PC-9 (cell line): ENCODE results near the gene STK16. TPM values are rescaled to one million over a fixed set of nuclear protein-coding genes. Genes with fewer than 3 reads are reported as not detected.

Source experiments
- BruUV-seq: library from RNA; stranded (reverse); fragments of 400-500 nt; replicated peaks from 2 replicates; lab custom pipeline; 2021; lab: Mats Ljungman, UMichigan
- CTCF ChIA-PET: fragments of 300-600 bp; sonication (Branson Sonifier 250); formaldehyde crosslinking; loops from one replicate; lab custom pipeline; 2022; ENCODE audit warnings: antibody characterized with exemption; lab: Charles Lee
- POLR2A ChIA-PET: fragments of 300-600 bp; sonication (Branson Sonifier 250); formaldehyde crosslinking; loops from one replicate; lab custom pipeline; 2022; ENCODE audit warnings: antibody characterized with exemption; ENCODE audit not compliant: unreplicated experiment; lab: Charles Lee
- DNase-seq, 2 experiments: peaks; one replicate each; pipeline versions ENCODE4 v3.0.0 to v3.0.0-alpha.2; 2015 to 2022; ENCODE audit warnings: mixed read lengths in 1 of 2
- H2AFZ ChIP-seq: fragments of 200-600 bp; sonication (generic); 2 replicates; pipeline ENCODE4 v1.8.1; 2017; ENCODE audit warnings: antibody characterized with exemption
- H3F3A ChIP-seq: fragments of 200-600 bp; sonication (generic); 2 replicates; pipeline ENCODE4 v1.8.1; 2017; ENCODE audit warnings: antibody characterized with exemption, mild to moderate bottlenecking, low read depth; ENCODE audit not compliant: insufficient read depth
- H3K27ac ChIP-seq: fragments of 200-600 bp; sonication (generic); 2 replicates; pipeline ENCODE4 v1.6.1; 2016; ENCODE audit warnings: mixed run types
- H3K27me3 ChIP-seq: fragments of 200-600 bp; sonication (generic); 2 replicates; pipeline ENCODE4 v1.6.1; 2016; ENCODE audit warnings: low read depth, mixed run types; ENCODE audit not compliant: insufficient read depth
- H3K36me3 ChIP-seq: fragments of 200-600 bp; sonication (generic); 2 replicates; pipeline ENCODE4 v1.6.1; 2016; ENCODE audit warnings: low read depth, mixed run types
- H3K4me1 ChIP-seq: fragments of 200-600 bp; sonication (generic); replicated peaks from 2 replicates; pipeline ENCODE4 v1.6.1; 2016; ENCODE audit warnings: mixed run types; ENCODE audit not compliant: insufficient read depth
- H3K4me2 ChIP-seq: fragments of 200-600 bp; sonication (generic); 2 replicates; pipeline ENCODE4 v1.6.1; 2017; ENCODE audit warnings: mixed run types
- H3K4me3 ChIP-seq: fragments of 200-600 bp; sonication (generic); 2 replicates; pipeline ENCODE4 v1.6.1; 2016; ENCODE audit warnings: mixed run types
- H3K79me2 ChIP-seq: fragments of 200-600 bp; sonication (generic); 2 replicates; pipeline ENCODE4 v1.6.1; 2017; ENCODE audit warnings: low read depth, mixed run types
- H3K9me2 ChIP-seq: fragments of 200-600 bp; sonication (generic); 2 replicates; pipeline ENCODE4 v1.8.1; 2017; ENCODE audit warnings: mild to moderate bottlenecking; ENCODE audit not compliant: insufficient read depth
- H3K9me3 ChIP-seq: fragments of 200-600 bp; sonication (generic); 2 replicates; pipeline ENCODE4 v1.8.1; 2016; ENCODE audit warnings: low read depth; ENCODE audit not compliant: insufficient read depth
- H4K20me1 ChIP-seq: fragments of 200-600 bp; sonication (generic); 2 replicates; pipeline ENCODE4 v1.8.1; 2017; ENCODE audit not compliant: insufficient read depth
- CTCF ChIP-seq: fragments of 200-600 bp; sonication (generic); conservative IDR thresholded peaks from 2 replicates; pipeline ENCODE4 v1.6.1; 2017; ENCODE audit warnings: mixed run types, antibody characterized with exemption, mild to moderate bottlenecking, moderate library complexity
- EZH2 ChIP-seq: fragments of 200-600 bp; sonication (generic); IDR thresholded peaks from 2 replicates; pipeline ENCODE4 v1.8.0; 2017; ENCODE audit warnings: antibody characterized with exemption, low read depth
- intact Hi-C: fragments of 100-400 bp; cut with micrococcal nuclease; formaldehyde crosslinking; loops from one replicate; pipeline ENCODE4 v1.10.0; 2022; ENCODE audit not compliant: unreplicated experiment
- total RNA-seq: library from RNA; stranded (reverse); gene quantifications from 2 replicates; pipeline ENCODE4 v1.2.3, GENCODE V29; 2021

Gene STK16
- total RNA-seq, 1 experiment from 2014 or later = 39.6 TPM

GRCh38 chr2:219282375-219282774 is 37.1 kb downstream of the STK16 start:
- H3K27me3 ChIP-seq = no peaks in the 10 kb centered on the region
- no peaks in the 10 kb centered on the region for H3K9me3 ChIP-seq
- peaks cover 11% of the 10 kb centered on the region; the same call in 1 of the 2 replicates for H3F3A ChIP-seq
- no peak overlapping the region for H3K4me2 ChIP-seq
- H3K9me2 ChIP-seq = no peaks in the 10 kb centered on the region
- peaks cover 22% of the 10 kb centered on the region for H3K4me1 ChIP-seq
- 0 out of 2 replicates have a peak, but pooled peaks cover 3% of the 10 kb centered on the region for H3K79me2 ChIP-seq
- no TSS peak for BruUV-seq
- H3K36me3 ChIP-seq = no peaks in the 10 kb centered on the region
- no peak for DNase-seq
- no peak overlapping the region for H3K27ac ChIP-seq
- POLR2A ChIA-PET = no interaction called here
- intact Hi-C loops = no loop called here
- CTCF ChIA-PET = no interaction called here
- H4K20me1 ChIP-seq = no peaks in the 10 kb centered on the region
- TF ChIP-seq EZH2 (no peak), CTCF (no peak)
- H3K4me3 ChIP-seq = no peak overlapping the region
- no peak overlapping the region for H2AFZ ChIP-seq

- no peaks in the 10 kb centered on the region for H3K9me2 ChIP-seq
- CTCF ChIA-PET = no interaction called here
- no peak for DNase-seq
- H3K4me1 ChIP-seq = peaks cover 17% of the 10 kb centered on the region
- no peak overlapping the region for H3K4me3 ChIP-seq
- BruUV-seq = no TSS peak
- H3K27ac ChIP-seq = no peak overlapping the region
- H3K27me3 ChIP-seq = no peaks in the 10 kb centered on the region
- H3K4me2 ChIP-seq = no peak overlapping the region
- intact Hi-C loops = no loop called here
- POLR2A ChIA-PET = no interaction called here
- no peaks in the 10 kb centered on the region for H3K9me3 ChIP-seq
- 0 out of 2 replicates have a peak, but pooled peaks cover 3% of the 10 kb centered on the region for H3K79me2 ChIP-seq
- peaks cover 8% of the 10 kb centered on the region; the same call in 1 of the 2 replicates for H3F3A ChIP-seq
- H3K36me3 ChIP-seq = no peaks in the 10 kb centered on the region
- H2AFZ ChIP-seq = no peak overlapping the region
- no peaks in the 10 kb centered on the region for H4K20me1 ChIP-seq
- no peak for TF ChIP-seq EZH2
- no peak for TF ChIP-seq CTCF
Measured at GRCh38 chr2:219282943-219283581, 37.8 kb downstream of the STK16 start.

GRCh38 chr2:219284501-219285372 is 39.5 kb downstream of the STK16 start:
- H3K36me3 ChIP-seq = no peaks in the 10 kb centered on the region
- no peak overlapping the region for H3K27ac ChIP-seq
- H2AFZ ChIP-seq = no peak overlapping the region
- TF ChIP-seq EZH2 (no peak), CTCF (no peak)
- peaks cover 4% of the 10 kb centered on the region; the same call in 1 of the 2 replicates for H3F3A ChIP-seq
- no peak overlapping the region for H3K4me3 ChIP-seq
- peaks cover 13% of the 10 kb centered on the region for H3K4me1 ChIP-seq
- no peak for DNase-seq
- no peaks in the 10 kb centered on the region for H4K20me1 ChIP-seq
- no peaks in the 10 kb centered on the region for H3K27me3 ChIP-seq
- ChIA-PET POLR2A (no interaction called here), CTCF (no interaction called here)
- 0 out of 2 replicates have a peak, but pooled peaks cover 3% of the 10 kb centered on the region for H3K79me2 ChIP-seq
- intact Hi-C loops = no loop called here
- no peak overlapping the region for H3K4me2 ChIP-seq
- H3K9me3 ChIP-seq = no peaks in the 10 kb centered on the region
- BruUV-seq = no TSS peak
- no peaks in the 10 kb centered on the region for H3K9me2 ChIP-seq
